ENCODE results near the gene IGF2BP2. TPM values are rescaled to one million over a fixed set of nuclear protein-coding genes. Genes with fewer than 3 reads are reported as not detected.
"Not testable (repeated sequence)": the region's sequence is repeated elsewhere in the genome, so short reads cannot be mapped to it uniquely, and the experiment has no call there.

Gene IGF2BP2
- total RNA-seq, 2 donors from 2014 or later, result 4.1 to 4.2 TPM

DNA sequence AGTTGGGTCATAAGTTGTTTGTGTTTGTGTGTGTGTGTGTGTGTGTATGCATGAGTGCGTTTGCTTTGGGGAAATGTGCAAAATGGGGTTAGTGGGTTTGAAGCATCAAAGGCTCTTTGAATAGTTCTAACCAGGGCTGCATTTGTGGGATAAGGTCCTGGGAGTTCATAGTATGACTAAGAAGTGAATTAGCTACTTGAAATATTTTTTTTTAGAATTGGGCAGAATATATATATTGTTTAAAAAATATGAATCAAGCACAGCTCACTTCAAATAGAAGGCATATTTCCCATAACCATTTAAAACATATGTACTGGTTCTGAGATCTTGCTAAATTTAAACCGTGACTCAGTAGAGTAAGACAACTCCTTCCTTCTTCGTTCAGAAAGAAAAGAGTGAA, 43.1 kb downstream of the IGF2BP2 start:
- intact Hi-C loops (cut with DNase I), result no loop called here
- no peak for DNase-seq (ENCODE audit: low spot score)

DNA sequence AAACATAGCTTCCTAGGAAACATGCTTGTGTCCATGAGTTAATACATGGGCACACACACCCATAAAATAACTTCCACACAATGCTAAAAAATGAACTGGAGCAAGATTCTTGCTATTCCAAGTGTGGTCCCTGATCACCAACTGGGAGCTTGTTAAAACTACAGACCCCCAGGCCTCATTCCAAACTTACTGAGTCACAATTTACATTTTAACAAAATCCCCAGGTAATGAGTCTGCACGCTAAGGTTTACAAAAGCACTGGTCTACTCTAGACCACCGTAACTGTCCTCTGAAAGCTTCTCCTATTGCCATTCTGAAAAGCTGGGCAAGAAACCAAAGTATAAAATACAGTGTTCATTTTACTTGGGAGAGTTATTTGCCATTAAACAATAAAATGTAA, 45.4 kb downstream of the IGF2BP2 start:
- intact Hi-C loops (cut with DNase I), result loop anchor here in 1 of 2 donors (10.0 kb wide), 1 partner anchor 115 kb away; no protein-coding TSS in a partner anchor
- DNase-seq (ENCODE audit: low spot score), result no peak

DNA sequence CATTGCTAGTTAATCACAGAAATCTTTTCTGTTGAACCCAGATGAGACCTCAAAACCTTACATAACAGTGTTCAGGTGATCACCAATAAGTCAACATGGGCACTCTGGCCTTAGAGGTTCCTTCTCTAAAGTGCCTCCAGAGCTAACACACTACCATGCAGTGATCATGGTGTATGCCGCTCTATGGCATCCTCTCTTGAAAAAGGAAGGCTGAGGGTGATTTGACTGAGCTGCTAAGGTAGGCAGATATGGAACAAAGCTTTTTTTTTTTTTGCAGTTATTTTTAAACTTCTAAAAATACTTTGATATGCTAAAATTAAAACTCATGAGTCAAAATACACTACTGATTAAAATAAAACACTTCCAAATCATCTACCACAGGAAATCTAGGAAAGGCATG, 46.0 kb downstream of the IGF2BP2 start:
- intact Hi-C loops (cut with DNase I), result loop anchor here in 1 of 2 donors (10.0 kb wide), 1 partner anchor 114 kb away; no protein-coding TSS in a partner anchor
- no peak for DNase-seq (ENCODE audit: low spot score)

DNA sequence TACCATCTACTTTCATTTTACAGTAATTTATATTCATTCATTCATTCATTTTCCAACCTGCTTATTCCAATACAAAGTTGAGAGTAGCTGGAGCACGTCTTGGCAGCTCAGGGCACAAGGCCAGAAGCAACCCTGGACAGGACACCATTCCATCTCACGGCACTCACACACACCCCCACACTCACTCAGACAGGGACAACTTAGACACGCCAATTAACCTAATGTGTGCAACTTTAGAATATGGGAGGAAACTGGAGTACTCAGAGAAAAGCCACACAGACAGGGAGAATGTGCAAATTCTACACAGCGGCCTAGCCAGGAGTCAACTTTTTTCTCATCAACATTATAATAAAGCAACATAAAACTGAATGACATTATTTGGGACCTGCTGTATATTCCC, 46.7 kb downstream of the IGF2BP2 start:
- intact Hi-C loops (cut with DNase I), result loop anchor here in 1 of 2 donors (10.0 kb wide), 1 partner anchor 113 kb away; no protein-coding TSS in a partner anchor

DNA sequence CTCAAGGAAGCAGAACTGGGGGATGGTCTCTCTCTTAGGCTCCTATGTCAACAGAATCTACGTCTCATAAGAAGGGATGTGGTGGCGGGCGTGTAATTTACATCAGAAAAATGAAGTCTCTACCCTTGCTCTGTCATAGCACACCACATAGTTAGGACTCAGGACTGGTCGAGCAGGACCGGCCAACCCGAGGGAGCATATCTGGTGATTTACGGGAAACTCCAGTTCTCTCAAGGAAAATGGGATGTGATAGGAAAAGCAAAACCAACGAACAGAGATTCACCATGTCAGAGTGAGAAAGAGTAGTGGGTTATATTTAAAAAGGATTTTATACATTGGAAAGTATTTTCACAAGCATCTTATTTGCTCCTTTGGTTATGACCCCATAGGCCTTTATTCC, 54.7 kb downstream of the IGF2BP2 start:
- no peak for DNase-seq (ENCODE audit: low spot score)
- intact Hi-C loops (cut with DNase I), result loop anchor here in 1 of 2 donors (10.0 kb wide), 1 partner anchor 105 kb away; no protein-coding TSS in a partner anchor

More for the DNA sequence above, 46.7 kb downstream of the IGF2BP2 start:
- DNase-seq (ENCODE audit: low spot score), result no peak

DNA sequence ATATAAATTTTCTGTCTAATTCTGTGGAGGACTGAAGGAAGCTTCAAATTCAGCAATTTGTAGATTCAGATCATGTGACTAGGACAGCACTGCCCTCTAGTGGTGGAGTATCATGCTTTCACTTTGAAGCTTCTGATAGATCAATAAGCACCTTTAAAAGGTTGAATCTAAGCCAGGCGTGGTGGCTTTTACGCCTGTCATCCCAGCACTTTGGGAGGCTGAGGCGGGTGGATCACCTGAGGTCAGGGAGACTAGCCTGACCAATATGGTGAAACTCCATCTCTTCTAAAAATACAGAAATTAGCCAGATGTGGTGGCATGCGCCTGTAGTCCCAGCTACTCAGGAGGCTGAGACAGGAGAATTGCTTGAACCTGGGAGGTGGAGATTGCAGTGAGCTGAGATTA, 56.3 kb downstream of the IGF2BP2 start:
- not testable (repeated sequence) for DNase-seq (ENCODE audit: low spot score)
- intact Hi-C loops (cut with DNase I), result loop anchor here in 1 of 2 donors (10.0 kb wide), 1 partner anchor 104 kb away; no protein-coding TSS in a partner anchor

DNA sequence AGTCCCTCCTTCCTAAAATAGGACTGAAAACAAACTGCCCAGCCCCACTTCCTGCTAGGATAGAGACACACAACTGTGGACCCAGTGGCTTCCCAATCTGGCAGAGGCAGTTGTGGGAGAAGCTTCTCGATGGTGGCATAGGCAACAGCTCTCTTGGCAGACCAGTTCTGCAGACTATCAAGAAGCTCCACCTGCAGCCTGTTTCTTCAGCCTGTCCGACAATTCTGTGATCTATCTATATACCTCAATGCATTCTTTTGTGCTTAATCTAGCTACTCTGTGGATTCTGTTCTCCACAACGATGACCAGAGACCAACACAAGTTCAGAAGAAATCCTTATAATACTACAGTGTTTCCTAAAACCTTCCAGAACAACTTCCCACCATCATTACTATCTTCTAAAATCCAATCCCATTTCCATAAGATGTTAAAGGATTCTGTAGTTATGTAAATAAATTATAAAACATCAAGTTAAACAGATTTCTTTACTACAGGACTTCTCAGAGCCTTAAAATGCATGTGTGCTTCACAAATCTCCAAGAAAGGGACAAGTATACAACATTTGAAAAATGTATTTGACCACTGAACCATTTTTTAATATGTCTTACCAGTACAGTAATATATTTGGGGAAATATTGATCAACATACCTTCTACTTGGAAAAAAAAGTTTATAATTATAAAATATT, 57.7 kb downstream of the IGF2BP2 start:
- no peak for DNase-seq (ENCODE audit: low spot score)
- intact Hi-C loops (cut with DNase I), result loop anchor here in 1 of 2 donors (10.0 kb wide), 1 partner anchor 102 kb away; no protein-coding TSS in a partner anchor

DNA sequence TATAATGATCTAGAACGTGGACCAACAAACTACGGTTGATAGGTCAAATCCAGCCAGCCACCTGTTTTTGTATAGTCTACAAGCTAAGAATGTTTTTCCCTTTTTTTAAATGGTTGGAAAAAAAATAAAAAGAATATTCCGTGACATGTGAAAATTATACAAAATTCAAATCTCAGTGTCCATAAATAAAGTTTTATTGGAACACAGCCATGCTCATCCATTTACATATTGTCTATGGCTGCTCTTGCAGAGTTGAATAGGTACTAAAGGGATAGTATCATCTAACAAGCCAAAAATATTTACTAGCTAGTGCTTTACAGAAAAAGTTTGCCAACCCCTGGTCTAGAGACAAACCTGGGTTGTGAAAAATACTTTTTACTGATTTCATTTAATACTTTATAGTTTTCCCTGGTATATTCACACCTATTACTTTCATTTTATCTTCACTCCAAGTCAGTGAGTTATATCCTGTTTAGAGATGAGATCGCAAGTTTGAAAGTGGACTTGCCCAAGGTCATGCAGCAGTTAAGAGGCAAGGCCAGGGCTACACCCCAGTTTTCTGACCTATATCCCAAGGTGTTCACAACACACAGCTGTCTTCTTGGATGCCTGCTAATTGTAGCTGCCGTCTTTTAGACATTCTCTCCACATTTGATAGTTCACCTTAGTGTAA, 58.4 kb downstream of the IGF2BP2 start:
- intact Hi-C loops (cut with DNase I), result loop anchor here in 1 of 2 donors (10.0 kb wide), 1 partner anchor 102 kb away; no protein-coding TSS in a partner anchor
- no peak for DNase-seq (ENCODE audit: low spot score)

DNA sequence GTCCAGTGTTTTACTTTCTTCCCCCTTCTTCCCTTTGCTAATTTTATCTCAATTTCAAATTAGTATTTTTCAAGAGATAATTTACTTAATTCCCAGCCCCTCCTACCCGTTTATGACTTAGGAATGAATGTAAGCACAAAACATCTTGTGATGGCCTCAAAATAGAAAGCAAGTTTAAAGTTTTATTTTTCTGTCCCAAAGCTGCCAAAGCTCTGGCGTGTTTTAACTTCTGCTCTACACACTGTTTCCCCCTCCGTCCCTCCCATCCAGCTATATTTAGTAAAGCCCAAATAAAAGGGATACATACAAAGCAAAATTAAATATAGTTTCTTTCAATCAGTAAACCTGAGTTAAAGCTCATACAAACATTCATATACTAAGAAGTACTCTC, 59.9 kb downstream of the IGF2BP2 start:
- intact Hi-C loops (cut with DNase I), result loop anchor here in 1 of 2 donors (10.0 kb wide), 1 partner anchor 100 kb away; no protein-coding TSS in a partner anchor
- DNase-seq (ENCODE audit: low spot score), result no peak

DNA sequence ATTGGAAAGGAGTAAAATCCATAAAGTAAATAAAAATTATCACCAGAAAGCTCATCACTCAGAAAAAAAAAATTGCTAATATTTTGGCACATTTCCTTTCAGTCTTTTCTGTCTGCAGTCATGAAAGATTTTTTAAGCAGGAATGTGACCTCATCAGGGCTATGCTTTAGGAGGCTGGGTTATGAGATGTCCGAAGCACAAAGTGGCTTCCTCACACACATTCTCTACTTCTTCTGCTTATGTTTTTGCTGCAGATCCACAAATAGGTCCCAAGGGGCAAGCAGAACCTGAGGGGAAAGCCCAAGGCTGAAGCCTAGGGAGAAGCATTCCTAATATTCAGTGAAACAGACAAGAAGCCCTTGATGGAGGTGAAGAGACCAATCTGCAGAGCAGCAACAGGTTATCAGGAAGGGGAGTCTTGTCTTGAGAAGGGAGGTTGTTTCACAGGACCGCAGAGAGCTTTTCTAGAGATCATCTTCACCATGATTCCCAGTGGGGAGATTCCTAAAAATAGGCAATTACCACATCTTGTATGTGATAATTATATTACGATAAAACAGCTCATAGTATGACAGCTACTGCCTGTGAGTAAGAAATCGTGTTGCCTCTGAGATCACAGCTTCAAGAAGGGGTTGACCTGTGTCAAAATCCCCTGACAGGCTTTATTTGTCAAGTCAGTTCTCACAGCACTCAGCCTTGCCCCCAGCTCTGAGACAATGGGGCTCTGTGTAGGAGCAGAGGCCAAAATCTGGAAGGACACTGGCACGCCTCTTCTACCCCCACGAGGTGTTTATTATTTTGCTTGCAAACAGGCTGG, 60.5 kb downstream of the IGF2BP2 start:
- DNase-seq (ENCODE audit: low spot score), result no peak
- intact Hi-C loops (cut with DNase I), result loop anchor here in 1 of 2 donors (10.0 kb wide), 1 partner anchor 100 kb away; no protein-coding TSS in a partner anchor

DNA sequence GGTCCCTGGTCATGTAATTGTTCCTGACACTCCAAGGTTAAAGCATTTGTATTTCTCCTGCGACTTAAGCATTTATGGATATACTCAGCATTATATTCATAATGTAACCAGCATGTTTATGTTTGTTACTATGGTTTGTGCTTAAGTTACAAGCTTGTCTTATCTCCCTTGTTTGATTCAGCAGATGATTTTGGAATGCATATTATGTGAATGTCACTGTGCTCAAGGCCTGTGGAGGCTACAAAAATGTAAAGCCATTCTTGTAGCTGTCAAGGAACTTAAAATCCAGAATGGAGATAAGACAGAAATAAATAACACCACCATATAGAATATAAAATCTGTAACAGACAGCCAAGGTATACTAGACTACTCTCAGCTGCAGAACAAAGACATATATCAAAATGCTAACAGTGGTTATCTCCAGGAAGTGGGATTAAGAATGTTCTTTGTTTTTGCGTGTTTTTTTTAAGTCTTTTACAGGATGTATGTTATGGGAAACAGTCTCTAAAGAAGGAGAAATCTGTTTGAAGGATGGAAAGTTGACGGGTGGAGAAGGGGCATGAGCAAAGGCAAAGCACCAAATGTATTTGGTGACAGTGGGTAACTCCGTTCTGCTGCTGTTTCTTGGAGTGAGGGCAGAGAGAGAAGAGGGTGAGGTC, 61.4 kb downstream of the IGF2BP2 start:
- DNase-seq (ENCODE audit: low spot score), result no peak
- intact Hi-C loops (cut with DNase I), result loop anchor here in 1 of 2 donors (10.0 kb wide), 1 partner anchor 99 kb away; no protein-coding TSS in a partner anchor

DNA sequence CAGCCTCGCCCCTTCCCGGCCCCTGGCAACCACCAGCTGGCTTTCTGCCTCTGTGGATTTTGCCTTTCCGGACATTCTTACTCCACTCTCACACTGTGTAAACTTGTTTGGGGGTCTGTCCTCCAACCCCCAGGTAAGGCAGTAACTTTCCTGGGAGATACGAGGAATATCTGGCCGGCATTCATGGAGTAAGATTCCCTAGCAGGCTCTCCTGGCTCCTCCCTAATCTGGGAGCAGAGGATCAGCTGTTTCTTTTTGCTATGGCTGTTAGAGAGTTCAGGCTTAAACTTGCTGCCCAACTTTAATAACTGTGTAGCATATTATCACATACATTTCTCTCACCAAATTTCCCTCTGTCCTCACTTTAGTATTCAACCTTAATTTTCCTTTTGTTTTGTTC, 64.3 kb downstream of the IGF2BP2 start:
- no peak for DNase-seq (ENCODE audit: low spot score)

DNA sequence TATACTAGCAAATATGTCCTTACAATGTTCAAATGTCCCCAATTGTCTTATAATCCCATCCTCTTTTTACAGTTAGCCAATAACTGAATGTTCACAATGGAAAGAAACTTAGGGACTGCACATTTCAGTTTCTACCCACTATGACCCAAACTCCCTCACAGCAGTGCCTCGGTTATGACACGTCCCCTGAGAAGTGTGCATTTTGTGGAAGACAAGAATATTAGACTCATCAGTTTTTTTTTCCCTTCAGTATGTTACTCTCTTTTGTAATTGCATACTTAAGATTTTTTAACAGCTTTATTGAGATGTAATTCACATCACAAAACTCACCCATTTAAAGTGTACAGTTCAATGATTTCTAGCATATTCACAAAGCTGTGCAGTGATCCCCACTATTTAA, 64.8 kb downstream of the IGF2BP2 start:
- intact Hi-C loops (cut with DNase I), result loop anchor here in 1 of 2 donors (10.0 kb wide), 1 partner anchor 95 kb away; no protein-coding TSS in a partner anchor
- no peak for DNase-seq (ENCODE audit: low spot score)

More for the DNA sequence above, 64.3 kb downstream of the IGF2BP2 start:
- intact Hi-C loops (cut with DNase I), result loop anchor here in 1 of 2 donors (10.0 kb wide), 1 partner anchor 96 kb away; no protein-coding TSS in a partner anchor

DNA sequence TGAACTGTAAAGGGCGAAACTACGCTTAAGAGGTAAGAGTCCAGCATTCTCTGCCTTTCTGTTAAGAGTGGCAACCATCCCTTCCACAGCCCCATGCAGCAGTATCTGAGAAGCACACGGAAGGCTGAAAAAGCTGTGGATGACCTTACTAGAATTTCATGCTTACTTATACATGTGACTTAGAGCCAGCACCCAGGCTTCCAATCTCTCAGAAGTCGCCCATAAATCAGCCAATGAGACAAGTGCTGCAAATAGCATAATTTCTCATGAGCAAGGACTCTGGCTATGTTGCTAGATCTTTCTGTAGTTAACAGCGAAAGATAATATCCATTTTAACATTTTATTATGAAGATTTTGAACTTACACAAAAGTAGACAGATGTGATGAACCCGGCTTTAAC, 65.3 kb downstream of the IGF2BP2 start:
- intact Hi-C loops (cut with DNase I), result no loop called here
- DNase-seq (ENCODE audit: low spot score), result no peak

DNA sequence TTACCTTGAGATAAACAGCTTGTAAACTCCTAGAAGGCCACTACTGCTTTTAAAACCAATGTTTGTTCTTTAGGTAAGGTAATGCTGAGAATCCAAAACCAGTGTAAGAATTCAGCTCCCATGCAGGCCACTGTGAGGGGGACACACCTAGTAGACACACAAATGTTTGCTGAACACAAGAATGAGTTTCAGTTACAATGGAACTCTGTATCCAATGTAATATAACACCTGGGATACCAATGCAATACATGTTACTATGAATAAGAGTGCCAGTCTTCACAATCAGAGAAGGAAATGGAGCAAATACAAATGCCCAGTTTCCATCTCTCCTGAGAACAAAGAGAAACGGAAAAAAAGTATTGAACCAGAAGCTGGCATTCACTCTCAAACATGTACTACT, 65.9 kb downstream of the IGF2BP2 start:
- intact Hi-C loops (cut with DNase I), result no loop called here
- no peak for DNase-seq (ENCODE audit: low spot score)

DNA sequence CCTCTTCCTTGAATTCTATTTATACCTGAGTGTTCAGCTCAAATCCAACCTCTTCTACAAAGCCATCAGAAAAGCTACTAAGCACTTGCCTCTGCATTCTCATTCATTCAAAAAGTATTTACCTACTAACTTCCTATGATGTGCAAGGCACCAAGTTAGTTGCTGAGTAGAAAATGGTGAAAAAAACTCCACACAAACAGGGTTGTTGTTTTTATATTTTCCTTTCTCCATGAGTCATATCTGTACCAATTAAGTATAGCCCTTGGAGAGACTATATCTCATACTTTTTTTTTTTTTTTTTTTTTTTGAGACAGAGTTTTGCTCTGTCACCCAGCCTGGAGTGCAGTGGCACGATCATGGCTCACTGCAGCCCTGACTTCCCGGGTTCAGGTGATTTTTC, 67.7 kb downstream of the IGF2BP2 start:
- DNase-seq (ENCODE audit: low spot score), result no peak
- intact Hi-C loops (cut with DNase I), result no loop called here

DNA sequence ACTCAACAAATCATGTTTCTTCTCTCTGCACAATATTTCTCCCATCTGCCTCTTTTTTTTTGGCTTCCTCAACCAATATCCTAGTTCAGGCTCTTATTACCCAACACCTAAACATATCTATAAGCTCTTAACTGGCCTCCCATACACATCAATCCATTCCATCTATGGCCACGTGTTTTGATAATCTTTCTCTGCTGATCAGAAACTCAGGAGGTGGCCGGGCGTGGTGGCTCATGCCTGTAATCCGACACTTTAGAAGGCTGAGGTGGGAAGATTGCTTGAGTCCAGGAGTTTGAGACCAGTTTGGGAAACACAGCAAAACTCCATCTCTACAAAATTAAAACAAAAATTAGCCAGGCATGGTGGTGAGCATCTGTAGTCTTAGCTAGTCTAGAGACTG, 68.4 kb downstream of the IGF2BP2 start:
- DNase-seq (ENCODE audit: low spot score), result no peak
- intact Hi-C loops (cut with DNase I), result no loop called here

DNA sequence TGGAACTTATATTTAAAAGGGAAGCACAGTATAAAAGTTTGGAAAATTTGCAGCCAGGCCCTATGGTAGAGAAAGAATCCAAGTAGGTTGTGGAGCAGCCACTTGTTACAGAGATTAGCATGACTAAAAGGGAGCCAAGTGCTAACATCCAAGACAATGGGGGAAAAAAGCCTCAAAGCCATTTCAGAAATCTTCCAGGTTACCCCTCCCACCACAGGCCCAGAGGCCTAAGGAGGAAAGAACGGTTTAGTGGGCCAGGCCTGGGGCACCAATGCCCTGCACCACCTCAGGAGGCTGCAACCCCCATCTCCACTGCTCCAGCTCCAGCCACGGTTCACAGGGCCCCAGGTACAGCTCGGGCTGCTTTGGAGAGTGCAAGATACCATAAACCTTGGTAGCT, 69.9 kb downstream of the IGF2BP2 start:
- intact Hi-C loops (cut with DNase I), result loop anchor here in 1 of 2 donors (2.0 kb wide), 1 partner anchor 26 kb away; no protein-coding TSS in a partner anchor
- no peak for DNase-seq (ENCODE audit: low spot score)

DNA sequence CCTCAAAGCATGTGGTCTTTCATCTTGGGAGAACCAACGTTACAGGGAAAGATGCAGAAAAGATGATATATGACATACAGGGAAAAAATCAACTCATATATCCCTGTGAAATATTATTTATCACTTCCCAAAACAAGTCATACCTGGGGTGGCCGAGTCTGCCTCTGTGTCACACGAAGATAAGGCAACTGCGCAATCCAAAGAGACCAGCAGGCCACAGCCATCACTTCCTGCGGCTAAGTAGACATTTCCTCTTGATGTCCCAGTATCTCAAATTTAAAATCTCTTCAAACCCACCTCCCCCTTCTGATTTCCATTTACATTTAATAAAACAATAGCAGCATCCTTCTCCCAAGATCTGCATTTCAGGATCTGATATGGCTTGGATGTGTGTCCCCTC, 71.5 kb downstream of the IGF2BP2 start:
- intact Hi-C loops (cut with DNase I), result no loop called here
- no peak for DNase-seq (ENCODE audit: low spot score)
